ENCODE data around the gene CEP170B.
A peak's percentile ranks its signal among the peaks of the same experiment; 100 is the strongest.
"Not testable (repeated sequence)": the region's sequence is repeated elsewhere in the genome, so short reads cannot be mapped to it uniquely, and the experiment has no call there.

Gene CEP170B

DNA sequence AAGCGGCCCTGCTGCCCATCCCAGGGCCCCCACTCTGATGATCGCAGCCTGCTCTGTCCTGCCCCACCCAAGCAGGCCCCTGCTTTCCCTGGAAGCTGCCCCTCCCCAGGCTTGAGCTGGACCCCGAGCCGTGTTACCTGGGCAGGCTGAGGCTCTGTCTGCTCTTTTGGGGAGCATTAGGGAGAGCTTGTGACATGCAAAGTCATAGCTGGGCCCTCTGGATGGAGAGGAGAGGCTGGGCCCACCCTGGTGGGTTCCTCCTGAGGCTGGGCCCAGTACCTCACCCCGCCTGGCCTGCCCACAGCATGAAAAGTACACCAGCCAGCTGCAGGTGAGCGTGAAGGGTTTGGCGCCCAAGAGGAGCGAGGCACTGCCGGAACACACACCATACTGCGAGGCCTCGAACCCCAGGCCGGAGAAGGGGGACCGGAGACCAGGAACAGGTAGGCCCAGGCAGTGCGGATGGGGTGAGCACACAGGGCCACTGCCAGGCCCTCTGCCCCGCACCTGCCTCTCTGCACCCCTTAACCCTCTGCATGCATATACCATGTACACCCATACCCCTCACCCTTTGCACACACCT is 15.0 kb downstream of the CEP170B start:
- no peak for DNase-seq

DNA sequence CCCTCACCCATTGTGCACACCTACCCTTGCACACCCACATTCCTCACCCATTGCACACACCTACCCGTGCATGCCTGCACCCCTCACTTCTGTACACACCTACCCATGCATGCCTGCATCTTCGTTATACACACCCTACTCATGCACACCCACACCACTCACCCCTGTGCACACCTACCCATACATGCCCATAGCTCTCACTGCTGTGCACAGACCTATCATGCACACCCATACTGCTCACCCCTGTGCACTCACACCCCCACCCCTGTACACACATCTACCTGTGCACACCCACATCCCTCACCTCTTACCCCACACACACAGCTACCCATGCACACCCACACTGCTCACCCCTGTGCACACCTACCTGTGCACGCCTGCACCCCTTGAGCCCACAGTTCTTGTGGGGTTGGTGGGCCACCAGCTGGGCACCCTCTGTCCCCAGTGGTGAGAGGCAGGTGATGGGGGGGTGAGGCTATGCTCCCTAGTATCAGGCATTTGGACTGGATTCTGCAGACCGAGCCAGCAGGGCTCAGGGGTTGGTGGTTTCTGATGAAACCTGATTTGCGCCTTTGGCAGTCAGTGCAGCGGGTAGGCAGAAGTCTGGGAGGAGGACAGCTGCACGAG is 15.6 kb downstream of the CEP170B start:
- no peak for DNase-seq

DNA sequence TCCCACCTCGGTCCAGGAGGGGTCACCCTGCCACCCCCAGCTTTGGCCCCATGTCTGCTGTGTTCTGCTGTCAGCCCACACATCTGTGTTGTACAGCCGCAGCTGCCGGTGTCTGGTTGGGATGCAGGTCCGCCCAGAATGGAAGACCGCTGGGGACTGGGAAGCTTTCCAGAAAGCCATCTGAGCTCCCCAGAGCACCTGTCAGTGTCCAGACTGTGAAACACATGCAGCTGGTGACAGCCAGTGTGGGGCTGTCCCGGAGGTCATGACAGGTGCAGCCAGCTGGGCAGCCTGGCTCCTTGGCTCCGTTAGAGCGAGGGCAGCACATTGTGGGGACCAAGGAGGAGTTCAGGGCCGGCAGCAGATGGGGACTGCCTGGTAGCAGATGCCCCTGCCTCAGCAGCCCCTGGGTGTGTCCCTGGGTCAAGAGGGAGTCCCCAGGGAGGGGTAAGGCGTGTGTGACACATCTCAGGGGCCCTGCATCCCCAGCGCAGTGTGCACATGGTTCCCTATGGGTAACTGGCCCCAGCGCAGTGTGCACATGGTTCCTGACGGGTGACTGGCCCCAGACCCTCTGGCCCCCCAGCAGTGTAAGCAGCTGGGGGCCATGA is 16.4 kb downstream of the CEP170B start:
- no peak for DNase-seq

DNA sequence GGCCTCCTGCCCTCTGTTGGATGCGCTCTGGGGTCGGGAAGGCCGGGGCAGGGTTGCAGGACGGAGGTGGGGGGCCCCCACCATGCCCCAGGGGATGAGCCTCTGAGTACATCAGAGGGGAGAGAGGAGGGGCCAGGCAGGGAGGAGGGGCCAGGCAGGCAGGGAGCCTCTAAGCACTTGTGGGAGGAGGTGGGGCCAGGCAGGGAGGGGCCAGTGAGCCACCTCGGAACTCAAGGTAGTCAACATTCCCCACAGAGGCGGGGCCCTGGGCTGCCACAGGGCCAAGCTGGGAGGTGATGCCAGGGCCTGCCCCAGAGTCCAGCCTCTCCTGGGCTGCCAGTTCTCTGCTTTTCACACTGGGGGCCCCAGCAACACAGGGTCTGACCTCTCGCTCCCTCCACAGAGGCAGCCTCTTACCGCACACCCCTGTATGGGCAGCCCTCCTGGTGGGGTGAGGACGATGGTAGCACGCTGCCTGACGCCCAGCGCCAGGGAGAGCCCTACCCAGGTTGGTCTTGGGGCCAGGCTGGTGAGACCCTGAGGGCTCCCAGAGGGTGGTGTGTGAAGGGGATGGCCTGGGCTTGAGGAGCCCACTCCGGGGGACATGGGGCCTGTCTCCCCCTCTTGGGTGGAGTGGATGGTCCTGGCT is 17.4 kb downstream of the CEP170B start:
- peak; percentile 31 for DNase-seq

DNA sequence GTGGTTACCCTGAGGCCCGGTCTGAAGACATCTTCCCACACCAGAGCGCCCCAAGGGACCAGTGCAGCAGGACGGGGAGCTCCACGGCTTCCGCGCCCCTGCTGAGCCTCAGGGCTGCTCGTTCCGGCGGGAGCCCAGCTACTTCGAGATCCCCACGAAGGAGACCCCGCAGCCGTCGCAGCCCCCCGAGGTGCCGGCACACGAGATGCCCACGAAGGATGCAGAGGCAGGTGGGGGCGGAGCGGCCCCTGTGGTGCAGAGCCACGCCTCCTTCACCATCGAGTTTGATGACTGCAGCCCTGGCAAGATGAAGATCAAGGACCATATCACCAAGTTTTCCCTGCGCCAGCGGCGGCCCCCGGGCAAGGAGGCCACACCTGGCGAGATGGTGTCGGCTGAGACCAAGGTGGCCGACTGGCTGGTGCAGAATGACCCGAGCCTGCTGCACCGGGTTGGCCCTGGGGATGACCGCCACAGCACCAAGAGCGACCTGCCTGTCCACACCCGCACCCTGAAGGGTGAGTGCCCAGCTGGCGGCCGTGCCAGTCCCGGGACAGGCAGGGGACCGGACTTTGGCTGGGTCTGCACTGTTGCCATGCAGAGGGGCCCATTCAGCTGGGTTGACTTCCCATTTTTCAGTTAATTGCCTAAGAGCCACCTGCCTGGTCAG is 18.1 kb downstream of the CEP170B start:
- no peak for DNase-seq

DNA sequence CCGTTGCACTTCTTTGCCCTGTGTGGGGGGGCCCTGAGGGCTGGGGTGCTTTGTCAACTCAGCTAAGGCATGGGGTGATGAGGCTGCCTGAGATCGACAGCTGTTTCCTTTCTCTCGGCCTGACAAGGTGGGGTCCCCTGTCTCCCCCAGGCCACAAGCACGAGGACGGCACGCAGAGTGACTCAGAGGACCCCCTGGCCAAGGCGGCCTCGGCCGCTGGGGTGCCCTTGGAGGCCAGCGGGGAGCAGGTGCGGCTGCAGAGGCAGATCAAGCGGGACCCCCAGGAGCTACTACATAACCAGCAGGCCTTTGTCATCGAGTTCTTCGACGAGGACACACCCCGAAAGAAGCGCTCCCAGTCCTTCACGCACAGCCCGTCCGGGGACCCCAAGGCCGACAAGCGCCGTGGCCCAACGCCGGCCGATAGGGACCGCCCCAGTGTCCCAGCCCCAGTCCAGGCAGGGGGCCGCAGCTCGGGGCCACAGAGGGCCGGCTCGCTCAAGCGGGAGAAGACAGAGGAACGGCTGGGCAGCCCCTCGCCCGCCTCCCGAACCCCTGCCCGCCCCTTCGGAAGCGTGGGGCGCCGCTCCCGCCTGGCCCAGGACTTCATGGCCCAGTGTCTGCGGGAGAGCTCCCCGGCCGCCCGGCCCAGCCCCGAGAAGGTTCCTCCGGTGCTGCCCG is 18.8 kb downstream of the CEP170B start:
- no peak for DNase-seq

DNA sequence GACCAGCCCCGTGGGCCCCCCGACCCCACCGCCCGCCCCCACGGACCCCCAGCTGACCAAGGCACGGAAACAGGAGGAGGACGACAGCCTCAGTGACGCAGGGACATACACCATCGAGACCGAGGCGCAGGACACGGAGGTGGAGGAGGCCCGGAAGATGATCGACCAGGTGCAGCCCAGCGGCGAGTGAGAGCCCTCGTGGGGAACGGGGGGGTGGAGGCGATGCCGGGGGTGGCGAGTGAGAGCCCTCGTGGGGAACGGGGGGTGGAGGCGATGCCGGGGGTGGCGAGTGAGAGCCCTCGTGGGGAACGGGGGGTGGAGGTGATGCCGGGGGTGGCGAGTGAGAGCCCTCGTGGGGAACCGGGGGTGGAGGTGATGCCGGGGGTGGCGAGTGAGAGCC is 19.3 kb downstream of the CEP170B start:
- DNase-seq: not testable (repeated sequence)

DNA sequence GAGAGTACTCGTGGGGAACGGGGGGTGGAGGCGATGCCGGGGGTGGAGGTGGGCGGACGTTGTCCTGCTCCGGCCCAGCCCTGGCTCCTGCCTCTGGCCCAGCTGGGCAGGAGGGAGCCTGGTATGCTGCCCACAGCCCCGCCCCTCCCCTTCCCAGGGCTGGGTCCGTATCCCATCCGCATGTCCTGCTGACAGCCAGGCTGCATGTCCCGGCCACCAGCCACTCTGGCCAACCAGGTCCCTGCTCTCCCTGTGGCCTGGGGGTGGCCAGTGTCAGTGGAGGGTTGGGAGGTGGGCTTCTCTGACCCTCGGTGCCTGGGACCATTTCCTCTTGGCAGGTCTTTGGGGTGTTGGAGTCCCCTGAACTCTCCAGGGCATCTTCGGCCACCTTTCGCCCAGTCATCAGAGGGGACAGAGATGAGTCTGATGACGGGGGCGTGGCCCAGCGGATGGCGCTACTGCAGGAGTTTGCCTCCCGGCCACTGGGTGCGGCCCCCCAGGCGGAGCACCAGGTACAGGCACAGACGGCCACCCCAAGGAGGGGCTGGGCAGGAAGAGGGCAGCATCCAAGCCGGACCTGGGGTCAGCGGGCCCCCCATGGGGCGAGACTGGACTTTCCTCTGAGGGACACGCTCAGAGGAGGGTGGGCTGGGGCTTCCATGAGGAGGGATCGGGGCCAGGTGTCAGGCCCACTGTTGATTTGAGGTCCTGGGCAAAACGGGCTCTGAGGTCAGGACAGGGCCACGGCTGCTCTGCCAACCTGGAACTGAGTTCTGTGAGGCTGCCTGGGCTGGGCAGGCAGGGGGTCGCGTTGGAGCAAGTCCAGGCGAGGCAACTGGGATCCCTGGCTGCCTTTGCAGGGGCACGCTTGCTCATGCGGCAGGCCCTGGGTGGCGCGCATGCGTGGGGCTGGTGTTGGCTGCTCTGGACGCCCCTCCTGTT is 20.2 kb downstream of the CEP170B start:
- DNase-seq: no peak

DNA sequence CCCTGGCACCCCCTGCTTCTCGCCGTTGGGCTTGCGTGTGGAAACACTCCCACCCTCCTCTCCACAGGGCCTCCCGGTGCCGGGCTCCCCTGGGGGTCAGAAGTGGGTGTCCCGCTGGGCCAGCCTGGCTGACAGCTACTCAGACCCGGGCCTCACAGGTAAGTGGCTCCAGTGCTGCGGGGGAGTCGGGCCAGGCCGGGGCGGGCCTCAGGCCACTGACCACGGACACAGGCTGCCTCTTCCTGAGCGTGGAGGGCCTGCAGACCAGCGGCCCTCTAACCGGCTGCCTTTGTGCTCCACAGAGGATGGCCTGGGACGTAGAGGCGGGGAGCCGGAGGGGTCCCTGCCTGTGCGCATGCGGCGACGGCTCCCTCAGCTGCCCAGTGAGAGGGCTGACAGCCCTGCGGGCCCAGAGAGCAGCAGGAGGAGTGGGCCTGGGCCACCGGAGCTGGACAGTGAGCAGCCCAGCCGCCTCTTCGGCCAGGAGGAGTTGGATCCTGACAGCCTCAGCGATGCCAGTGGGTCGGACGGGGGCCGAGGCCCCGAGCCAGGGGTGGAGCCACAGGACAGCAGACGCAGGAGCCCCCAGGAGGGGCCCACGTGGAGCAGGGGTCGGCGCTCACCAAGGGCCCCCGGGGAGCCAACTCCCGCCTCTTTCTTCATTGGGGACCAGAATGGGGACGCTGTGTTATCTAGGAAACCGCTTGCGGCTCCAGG is 21.1 kb downstream of the CEP170B start:
- no peak for DNase-seq

DNA sequence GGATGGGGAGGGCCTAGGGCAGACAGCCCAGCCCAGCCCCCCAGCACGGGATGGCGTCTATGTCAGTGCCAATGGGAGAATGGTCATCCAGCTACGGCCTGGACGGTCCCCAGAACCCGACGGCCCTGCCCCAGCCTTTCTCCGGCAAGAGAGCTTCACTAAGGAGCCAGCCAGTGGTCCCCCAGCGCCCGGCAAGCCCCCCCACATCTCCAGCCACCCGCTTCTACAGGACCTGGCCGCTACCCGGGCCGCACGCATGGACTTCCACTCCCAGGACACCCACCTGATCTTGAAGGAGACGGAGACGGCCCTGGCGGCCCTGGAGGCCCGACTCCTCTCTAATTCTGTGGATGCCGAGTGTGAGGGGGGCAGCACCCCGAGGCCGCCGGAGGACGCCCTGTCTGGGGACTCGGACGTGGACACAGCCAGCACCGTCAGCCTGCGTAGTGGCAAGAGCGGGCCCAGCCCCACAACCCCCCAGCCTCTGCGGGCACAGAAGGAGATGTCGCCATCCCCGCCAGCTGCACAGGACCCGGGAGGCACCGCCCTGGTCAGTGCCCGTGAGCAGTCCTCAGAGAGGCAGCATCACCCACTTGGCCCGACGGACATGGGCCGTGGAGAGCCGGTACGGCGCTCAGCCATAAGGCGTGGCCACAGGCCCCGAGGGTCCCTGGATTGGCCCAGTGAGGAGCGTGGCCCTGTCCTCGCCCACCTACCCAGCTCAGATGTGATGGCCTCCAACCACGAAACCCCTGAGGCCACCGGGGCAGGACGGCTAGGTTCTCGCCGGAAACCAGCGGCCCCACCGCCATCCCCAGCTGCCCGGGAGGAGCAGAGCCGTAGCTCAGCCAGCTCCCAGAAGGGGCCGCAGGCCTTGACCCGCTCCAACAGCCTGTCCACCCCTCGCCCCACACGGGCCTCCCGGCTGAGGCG is 21.9 kb downstream of the CEP170B start:
- DNase-seq: no peak

DNA sequence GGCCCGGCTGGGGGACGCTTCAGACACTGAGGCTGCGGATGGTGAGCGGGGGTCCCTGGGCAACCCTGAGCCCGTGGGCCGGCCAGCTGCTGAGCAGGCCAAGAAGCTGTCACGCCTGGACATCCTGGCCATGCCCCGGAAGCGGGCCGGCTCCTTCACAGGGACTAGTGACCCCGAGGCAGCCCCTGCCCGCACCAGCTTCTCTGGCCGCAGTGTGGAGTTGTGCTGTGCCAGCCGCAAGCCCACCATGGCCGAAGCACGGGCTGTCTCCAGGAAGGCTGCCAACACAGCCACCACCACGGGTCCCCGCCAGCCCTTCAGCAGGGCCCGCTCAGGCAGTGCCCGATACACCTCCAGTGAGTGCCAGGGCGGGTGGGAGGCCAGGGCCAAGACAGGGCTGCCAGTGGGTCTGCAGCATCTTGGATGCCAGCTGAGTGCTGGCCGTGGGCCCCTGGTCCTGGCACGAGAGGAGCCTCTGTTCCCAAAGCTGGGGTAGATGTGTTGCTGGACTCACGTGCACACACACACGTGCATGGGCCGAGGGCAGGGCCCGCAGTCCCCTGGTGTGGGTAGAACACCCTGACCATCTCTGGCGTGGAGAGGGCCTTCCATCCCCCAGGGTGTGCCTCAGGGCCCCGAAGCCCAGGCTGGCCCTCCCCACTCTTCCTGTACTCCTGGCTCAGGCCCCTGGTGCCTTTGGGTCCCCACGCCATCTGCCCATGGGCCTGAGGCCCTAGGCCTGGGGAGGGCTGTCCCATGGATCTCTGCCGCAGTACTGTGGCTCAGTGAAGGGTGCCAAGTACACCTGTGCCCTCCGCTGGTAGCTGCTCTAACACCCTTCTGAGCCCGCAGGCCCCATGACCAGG is 22.8 kb downstream of the CEP170B start:
- DNase-seq: no peak

DNA sequence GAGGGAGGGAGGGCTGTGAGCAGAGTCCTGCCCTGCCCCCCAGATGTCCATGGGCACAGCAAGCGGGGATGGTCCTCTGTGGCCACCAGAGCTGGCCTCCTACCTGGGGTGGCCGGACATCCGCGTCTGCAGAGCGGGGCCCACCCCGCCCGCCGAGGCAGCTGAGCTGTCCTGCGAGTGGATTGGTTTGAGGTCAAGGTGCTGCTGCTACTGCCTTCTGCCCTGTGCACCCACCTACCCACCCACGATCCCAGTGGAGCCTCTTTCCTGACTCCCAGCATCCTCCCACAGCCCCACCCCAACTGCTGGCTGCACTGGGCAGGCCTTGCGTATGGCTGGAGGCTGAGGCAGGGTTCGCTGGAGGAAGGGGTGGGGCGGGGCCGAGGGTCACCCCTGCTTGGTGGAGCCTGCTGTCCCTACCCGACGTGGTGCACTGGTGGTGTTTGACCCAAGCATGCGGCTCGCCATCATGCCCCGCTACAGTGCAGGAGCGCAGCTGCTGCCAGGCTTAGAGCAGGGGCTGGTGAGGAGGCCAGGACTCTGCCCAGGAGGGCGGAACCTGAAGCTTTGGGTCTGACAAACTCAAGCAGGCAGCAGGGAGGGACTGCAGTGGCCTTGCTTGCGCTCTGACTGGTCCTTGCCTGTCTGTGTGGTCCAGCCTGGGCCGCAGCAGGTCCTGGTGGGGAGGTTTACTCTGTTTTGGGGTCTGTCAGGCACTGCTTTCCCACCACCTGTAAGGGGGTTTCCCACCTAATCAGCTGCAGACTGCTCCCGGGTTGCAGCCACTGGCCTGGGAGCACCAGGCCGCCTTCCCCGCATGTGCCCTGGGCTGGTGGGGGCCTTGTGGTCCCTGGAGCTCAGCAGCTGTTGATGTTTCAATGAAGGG is 23.7 kb downstream of the CEP170B start:
- DNase-seq: no peak

DNA sequence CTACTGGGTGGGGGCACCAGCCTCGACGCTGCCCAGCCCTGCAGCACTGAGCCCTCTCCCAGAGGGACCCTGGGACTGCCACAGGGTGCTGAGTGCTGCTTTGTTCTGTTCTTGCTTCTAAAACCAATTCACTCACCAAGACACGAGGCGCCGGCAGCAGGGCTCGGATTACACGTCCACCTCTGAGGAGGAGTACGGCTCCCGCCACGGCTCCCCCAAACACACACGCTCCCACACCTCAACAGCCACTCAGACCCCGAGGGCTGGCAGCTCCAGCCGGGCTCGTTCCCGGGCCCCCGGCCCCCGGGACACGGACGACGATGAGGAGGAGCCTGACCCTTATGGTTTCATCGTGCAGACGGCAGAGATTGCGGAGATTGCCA is 24.3 kb downstream of the CEP170B start:
- DNase-seq: no peak

DNA sequence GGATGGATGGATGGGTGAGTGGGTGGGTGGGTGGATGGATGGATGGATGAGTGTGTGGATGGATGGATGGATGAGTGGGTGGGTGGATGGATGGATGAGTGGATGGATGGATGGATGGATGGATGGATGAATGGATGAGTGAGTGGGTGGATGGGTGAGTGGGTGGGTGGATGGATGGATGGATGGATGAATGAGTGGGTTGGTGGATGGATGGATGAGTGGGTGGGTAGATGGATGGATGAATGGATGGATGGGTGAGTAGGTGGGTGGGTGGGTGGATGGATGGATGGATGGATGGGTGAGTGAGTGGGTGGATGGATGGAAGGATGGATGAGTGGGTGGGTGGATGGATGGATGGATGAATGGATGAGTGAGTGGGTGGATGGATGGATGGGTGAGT is 25.2 kb downstream of the CEP170B start:
- DNase-seq: not testable (repeated sequence)

DNA sequence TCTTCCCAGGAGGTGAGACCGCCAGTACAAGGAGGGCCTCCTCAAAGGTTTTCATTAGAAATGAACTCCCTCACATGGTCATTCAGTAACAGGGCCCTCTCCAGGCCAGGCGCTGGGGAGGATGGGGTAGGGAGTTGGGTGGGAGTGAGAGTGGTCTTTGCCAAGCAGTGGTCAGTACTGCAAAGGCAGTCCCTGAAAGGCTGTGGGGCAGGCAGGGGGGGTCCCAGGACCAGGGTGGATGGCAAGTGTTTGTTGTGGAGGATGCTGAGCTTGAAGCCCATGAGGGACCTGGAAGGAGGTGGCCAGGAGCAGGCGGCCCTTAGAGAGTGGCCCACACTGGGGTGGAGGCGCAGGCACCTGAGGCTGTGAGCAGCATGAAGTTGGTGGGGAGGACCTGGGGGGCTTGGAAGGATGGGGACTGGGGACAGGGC is 26.1 kb downstream of the CEP170B start:
- DNase-seq: no peak

DNA sequence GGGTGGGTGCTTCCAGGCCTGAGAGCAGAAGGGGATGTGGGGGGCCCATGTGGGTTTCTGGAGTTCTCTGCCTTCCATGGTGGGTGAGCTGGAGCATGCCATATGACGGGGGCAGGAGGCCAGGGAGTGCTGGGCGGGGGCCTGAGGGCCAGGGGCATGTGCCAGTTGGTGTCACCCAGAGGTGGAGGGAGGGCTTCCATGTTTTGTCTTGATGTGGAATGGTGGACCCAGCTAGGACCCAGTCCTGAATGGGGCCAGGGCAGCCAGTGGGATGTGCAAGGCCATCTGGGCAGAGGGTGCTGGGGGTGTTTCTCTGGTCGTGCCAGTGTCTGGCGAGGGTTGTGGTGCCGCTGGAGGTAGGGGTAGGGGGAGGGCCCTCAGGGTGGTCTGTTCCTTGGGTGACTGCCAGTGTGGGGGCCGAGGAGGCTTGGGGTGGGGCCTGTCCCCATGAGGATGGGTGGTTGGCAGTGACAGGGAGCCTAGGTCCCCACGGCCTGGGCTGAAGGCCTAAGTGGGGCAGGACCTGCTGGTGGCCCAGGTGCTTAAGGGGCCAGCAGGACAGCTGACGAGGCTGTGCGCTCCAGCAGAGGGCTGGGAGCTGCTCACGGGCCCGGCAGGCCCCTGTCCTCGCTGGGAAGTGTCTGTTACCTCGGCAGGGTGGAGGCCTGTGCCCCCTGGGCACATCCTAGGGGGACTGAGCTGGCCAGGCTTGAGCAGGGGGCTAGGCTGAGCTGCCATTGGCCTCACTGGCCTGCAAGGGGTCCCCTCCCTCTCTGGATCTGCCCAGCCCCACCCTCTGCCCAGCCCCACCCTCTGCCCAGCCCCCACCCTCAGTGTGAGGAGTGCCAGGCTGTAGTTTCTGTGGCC is 26.8 kb downstream of the CEP170B start:
- no peak for DNase-seq

All from hematopoietic multipotent progenitor cell treated with erythropoietin and hydrocortisone succinate and interleukin-3 and kit ligand, for 6 days (in vitro differentiated cells).